Stomach smooth muscle (tissue), 2 donors: Measurements from ENCODE around the gene PSIP1.

Experiments
- H3K27ac ChIP-seq: one replicate; pipeline ENCODE4 v1.7.0; 2013; ENCODE audit warnings: mild to moderate bottlenecking, low read length, inconsistent platforms
- H3K27me3 ChIP-seq, 2 donors: one replicate each; pipeline ENCODE4 v1.7.0; 2013; ENCODE audit warnings: low read length in 2 of 2; ENCODE audit not compliant: insufficient read depth in 2 of 2, control insufficient read depth in 1 of 2
- H3K36me3 ChIP-seq, 2 donors: one replicate each; pipeline ENCODE4 v1.7.0; 2013; ENCODE audit warnings: low read length in 2 of 2; ENCODE audit not compliant: control insufficient read depth in 2 of 2, insufficient read depth in 2 of 2
- H3K4me1 ChIP-seq: one replicate; pipeline ENCODE4 v1.7.0; 2013; ENCODE audit warnings: low read length; ENCODE audit not compliant: control insufficient read depth, insufficient read depth
- H3K4me3 ChIP-seq, 2 donors: one replicate each; pipeline ENCODE4 v1.7.0; 2013; ENCODE audit warnings: low read length in 2 of 2
- H3K9ac ChIP-seq, 2 donors: one replicate each; pipeline ENCODE4 v1.7.0; 2013; ENCODE audit warnings: low read length in 2 of 2, mild to moderate bottlenecking in 1 of 2
- H3K9me3 ChIP-seq, 2 donors: one replicate each; pipeline ENCODE4 v1.7.0; 2013; ENCODE audit warnings: low read length in 2 of 2; ENCODE audit not compliant: control insufficient read depth in 2 of 2
- donor health status: healthy.
- donor health status: Pancreatic carcinoma.

PSIP1 gene

DNA sequence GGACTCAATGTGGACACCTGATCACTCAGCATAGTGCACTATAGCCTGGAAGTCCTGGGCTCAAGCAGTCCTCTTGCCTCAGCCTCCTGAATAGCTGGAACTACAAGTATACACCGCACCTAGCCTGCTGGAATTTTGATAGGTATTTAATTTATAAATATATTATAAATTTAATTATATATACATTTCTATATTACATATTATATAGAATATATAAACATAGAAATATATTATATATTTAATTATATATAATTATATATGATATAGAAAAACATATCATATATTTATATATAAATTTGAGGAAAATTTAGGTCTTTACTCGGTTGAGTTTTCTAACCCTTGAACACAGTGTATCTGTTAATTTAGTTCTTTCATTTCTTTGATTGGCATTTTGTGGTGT, 15.2 kb upstream of the PSIP1 start:
- H3K27ac ChIP-seq: no peak overlapping the region
- no peaks in the 10 kb centered on the region for H3K27me3 ChIP-seq
- no peaks in the 10 kb centered on the region for H3K36me3 ChIP-seq
- H3K9ac ChIP-seq: no peak overlapping the region
- H3K4me1 ChIP-seq: no peaks in the 10 kb centered on the region
- no peak overlapping the region for H3K4me3 ChIP-seq
- no peaks in the 10 kb centered on the region for H3K9me3 ChIP-seq

DNA sequence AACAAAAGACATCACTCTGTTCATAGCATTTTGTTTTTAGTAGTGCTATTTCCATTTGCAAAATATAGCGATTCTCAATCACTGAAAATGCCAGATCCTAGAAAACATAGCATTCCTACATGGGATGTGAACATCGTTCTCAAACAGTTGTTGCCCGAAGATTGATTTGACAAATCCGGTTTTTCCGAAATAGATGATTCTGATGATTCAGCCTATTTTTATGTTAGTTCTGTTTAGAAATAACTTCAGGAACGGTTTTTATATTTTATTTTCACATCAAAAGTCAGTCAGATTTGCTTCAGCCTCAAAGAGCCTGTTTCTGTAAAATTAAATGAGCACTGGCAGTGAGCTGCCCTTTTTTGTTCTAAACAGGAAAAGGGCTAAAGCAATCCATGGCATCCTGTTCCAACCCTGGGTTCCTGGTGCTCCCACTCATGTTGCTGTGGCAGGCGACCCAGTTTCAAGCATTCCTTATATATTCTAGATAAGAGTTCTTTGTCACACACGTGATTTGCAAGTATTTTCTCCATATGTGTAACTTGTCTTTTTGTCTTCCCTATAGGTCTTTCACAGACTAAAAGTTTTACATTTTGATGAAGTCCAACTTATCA, 14.2 kb upstream of the PSIP1 start:
- no peak overlapping the region for H3K4me3 ChIP-seq
- no peaks in the 10 kb centered on the region for H3K36me3 ChIP-seq
- no peaks in the 10 kb centered on the region for H3K27me3 ChIP-seq
- H3K4me1 ChIP-seq: no peaks in the 10 kb centered on the region
- H3K9me3 ChIP-seq: no peaks in the 10 kb centered on the region
- H3K27ac ChIP-seq: no peak overlapping the region
- H3K9ac ChIP-seq: no peak overlapping the region

DNA sequence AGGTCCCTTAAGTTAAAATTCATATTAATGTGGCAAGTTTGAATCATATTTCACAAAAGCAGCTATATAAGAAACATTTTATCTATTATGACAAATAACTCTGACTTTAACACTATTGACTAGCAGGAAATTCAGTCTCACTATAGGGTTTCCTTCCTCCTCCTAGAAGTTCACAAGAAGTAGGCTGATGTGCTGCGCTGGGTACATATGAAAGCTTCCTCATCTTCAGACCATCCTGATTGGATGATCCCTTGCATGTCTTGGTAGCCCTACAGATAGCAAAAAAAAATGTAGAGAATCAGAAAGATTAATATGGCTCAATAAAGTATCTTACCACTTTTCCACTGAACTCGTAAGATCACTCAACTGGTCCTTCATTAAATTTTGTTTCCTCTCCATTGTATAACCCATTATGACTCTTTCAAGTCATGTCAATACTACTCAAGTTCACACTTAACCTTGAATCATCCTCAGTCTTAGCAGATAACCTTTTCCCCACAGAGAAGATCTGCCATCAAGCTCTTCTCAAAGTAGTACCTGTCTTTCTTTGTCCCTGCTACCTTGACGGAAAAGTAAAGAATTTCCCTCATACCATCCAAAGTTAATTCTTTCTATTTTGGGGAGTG, 11.5 kb upstream of the PSIP1 start:
- Histone ChIP-seq H3K9ac (no peak overlapping the region), H3K9me3 (no peaks in the 10 kb centered on the region), H3K27me3 (no peaks in the 10 kb centered on the region), H3K4me3 (no peak overlapping the region), H3K4me1 (no peaks in the 10 kb centered on the region), H3K36me3 (no peaks in the 10 kb centered on the region), H3K27ac (no peak overlapping the region)

DNA sequence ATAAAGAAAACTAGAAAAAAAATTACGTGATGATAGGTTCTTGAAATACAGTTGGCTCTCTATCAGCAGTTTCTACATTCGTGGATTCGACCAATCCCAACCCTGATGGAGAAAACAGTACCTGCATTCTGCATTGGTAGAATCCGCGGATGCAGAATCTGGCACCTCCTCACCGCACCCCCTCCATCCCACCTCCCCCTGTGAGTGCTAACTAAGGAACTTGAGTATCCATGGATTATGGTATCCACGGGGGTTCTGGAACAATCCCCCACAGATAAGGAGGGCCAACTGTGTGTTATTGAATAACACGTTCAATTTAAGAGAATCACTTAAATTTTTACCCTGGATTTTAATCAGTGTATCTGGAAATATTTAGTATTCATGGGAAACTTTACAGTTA, 10.5 kb upstream of the PSIP1 start:
- Histone ChIP-seq H3K9ac (no peak overlapping the region), H3K27ac (no peak overlapping the region), H3K36me3 (no peaks in the 10 kb centered on the region), H3K9me3 (no peaks in the 10 kb centered on the region), H3K4me3 (no peak overlapping the region), H3K4me1 (no peaks in the 10 kb centered on the region), H3K27me3 (no peaks in the 10 kb centered on the region)

DNA sequence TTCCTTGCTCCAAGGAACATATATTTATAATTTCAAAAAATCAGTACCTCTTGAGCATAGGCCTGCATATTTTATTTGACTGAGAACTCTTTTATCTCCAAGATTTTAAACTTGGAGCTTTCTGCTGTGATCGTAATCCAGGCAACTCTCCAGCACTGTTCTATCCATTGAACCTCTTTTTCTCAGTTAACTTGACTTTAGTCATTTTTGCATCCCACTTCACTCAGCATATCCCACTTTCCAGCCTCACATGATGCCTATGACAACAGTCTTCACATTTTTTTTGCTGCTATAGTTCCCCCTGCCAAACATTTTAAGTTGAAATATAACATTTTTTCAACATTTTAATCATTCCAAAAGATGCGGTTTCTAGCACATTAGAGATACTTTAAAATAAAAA, 9.1 kb upstream of the PSIP1 start:
- no peak overlapping the region for H3K27ac ChIP-seq
- no peak overlapping the region for H3K4me3 ChIP-seq
- H3K9ac ChIP-seq: no peak overlapping the region
- no peaks in the 10 kb centered on the region for H3K4me1 ChIP-seq
- H3K27me3 ChIP-seq: no peaks in the 10 kb centered on the region
- H3K36me3 ChIP-seq: no peaks in the 10 kb centered on the region
- no peaks in the 10 kb centered on the region for H3K9me3 ChIP-seq

DNA sequence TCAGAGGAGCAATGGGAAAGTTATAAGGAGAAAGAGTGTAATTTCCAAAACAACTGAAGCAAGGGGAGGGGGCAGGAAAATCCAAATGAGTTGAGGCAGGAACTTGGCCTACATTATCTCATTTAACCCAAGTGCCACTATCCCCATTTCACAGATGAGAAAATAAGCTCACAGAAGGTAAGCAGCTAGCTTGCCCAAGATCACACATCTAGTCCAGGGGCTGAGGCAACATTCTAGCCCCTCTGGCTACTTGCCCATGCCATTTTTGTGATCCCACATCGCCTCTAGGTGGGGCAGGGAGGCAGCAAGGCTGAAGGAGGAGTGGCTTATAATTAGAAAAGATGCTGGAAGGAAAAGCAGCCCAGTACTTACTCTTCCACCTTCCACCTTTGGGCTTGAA, 2.6 kb upstream of the PSIP1 start:
- Histone ChIP-seq H3K9me3 (no peaks in the 10 kb centered on the region), H3K4me3 (no peak overlapping the region), H3K27ac (no peak overlapping the region), H3K9ac (no peak overlapping the region), H3K36me3 (no peaks in the 10 kb centered on the region), H3K27me3 (no peaks in the 10 kb centered on the region), H3K4me1 (no peaks in the 10 kb centered on the region)

DNA sequence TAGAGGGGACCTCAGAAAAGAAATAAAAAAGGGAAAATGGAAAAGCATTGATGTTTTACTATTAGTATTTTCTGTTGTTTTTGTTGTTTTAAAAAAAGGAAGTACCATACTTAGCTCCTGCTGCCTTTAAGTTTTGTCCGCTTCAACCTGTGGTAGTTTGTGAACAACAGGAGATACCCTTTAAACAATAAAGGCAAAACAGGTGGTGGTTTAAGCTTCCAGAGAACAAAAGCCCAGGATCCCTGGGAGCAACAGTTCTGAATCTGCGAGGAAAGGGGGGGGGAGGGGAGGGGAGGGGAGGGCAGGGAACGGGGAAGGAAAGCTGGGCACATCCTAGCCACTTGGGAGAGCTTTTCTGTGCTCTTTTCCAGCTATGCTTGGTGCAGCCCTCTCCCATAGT, 2.1 kb upstream of the PSIP1 start:
- Histone ChIP-seq H3K4me3 (no peak overlapping the region), H3K27me3 (no peaks in the 10 kb centered on the region), H3K9me3 (no peaks in the 10 kb centered on the region), H3K27ac (no peak overlapping the region), H3K9ac (no peak overlapping the region), H3K36me3 (no peaks in the 10 kb centered on the region), H3K4me1 (no peaks in the 10 kb centered on the region)

DNA sequence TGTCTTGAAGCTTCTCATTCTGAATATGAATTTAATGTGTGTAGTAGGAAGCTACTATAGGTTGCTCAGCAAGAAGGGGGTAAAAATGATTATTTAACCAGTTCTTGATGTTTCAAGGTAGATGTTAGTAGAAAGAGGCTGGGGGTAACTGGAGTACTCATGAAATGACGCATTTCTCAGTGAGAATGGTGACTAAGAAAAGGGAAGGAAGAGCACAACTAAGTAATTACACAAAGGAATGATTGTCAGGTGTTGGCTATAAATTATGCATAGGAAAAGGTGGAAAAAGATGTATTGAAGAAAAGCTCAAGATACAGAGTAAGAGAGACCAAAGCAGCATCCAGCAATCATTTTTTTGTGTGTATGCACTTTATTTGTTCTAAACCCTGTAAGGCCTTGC, 1.4 kb upstream of the PSIP1 start:
- H3K9me3 ChIP-seq: no peaks in the 10 kb centered on the region
- H3K9ac ChIP-seq: no peak overlapping the region
- no peaks in the 10 kb centered on the region for H3K4me1 ChIP-seq
- H3K4me3 ChIP-seq: no peak overlapping the region
- H3K27ac ChIP-seq: no peak overlapping the region
- H3K36me3 ChIP-seq: no peaks in the 10 kb centered on the region
- H3K27me3 ChIP-seq: no peaks in the 10 kb centered on the region

DNA sequence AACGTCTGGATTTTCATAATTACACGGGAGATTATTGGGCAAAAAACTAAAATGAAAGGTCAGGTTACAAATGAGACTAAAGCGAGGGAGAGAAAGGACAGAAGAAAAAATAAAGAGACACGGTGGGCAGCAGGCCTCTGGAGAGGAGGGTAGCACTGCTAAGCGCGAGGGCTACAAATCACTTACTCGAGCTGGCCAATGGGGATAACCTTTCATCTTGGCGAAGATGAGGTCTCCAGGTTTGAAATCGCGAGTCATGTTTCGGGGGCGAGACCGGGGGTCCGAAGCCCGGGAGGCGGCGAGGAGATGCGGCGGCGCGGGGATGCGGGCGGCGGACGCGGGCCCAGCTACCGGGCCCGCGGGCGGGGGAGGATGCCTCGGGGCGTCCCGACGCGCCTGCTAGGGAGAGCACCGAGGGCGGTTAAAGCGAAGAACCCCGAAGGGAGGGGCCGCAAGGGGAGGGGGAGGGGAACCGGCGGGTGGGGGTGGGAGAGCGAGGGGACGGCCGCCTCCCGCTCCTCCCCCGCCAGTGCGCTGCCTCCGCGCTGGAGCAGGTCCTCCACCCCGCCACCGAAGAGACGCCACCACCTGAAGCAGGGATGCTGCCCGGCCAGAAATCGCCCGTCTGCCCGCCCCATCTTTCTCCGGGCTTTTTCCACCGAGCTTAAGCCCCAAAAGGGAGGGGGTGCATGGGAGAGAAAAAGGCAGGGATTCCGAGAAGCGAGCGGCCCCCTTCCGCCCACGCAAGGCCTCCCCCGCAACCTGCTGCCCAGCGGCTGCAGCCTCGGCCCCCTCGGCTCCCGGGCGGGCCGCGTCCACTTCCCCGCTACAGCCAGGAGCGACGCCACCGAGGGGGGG, 610 bp downstream of the PSIP1 start:
- Histone ChIP-seq H3K4me3 (peak overlapping the region; percentile 83), H3K27ac (peak overlapping the region; percentile 91), H3K27me3 (no peaks in the 10 kb centered on the region), H3K4me1 (no peaks in the 10 kb centered on the region), H3K9me3 (no peaks in the 10 kb centered on the region), H3K36me3 (peaks cover 0 to 14% of the 10 kb centered on the region in 2 donors), H3K9ac (peak overlapping the region; percentile 76 to 88)

DNA sequence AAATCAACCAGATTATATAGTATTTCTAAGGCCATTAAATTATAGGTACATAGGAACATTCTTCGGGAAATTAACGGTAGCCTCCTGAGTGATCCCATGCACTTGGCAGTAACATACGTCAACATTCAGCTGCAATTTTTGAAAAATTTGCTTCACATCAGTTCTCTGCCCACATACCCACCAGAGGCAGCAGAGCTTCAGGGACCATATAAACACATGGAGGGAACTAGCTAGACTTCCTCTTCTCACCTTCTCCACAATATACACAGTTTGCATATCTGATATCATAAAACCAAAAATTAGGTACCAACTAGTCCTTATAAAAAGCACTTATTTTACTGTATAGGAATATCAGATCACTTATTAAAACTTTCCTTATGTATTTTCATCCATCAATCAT, 4.8 kb downstream of the PSIP1 start:
- no peaks in the 10 kb centered on the region for H3K27me3 ChIP-seq
- H3K4me1 ChIP-seq: no peaks in the 10 kb centered on the region
- no peak overlapping the region for H3K9ac ChIP-seq
- H3K4me3 ChIP-seq: no peak overlapping the region
- no peak overlapping the region for H3K27ac ChIP-seq
- peaks cover 0 to 24% of the 10 kb centered on the region in 2 donors for H3K36me3 ChIP-seq
- H3K9me3 ChIP-seq: no peaks in the 10 kb centered on the region

DNA sequence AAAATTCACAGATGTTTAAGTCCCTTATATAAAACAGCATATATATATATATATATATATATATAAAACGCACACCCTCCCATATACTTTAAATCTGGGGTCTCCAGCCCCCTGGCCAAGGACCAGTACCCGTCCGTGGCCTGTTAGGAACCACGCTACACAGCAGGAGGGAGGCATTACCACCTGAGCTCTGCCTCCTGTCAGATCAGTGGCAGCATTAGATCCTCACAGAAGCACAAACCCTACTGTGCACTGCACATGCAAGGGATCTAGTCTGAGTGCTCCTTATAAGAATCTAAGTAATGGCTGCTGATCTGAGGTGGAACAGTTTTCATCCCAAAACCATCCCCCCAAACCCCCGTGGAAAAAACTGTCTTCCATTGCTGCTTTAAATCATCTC, 9.0 kb downstream of the PSIP1 start:
- Histone ChIP-seq H3K27ac (no peak overlapping the region), H3K27me3 (no peaks in the 10 kb centered on the region), H3K4me3 (no peak overlapping the region), H3K9ac (no peak overlapping the region), H3K36me3 (peaks cover 0 to 22% of the 10 kb centered on the region in 2 donors), H3K9me3 (no peaks in the 10 kb centered on the region), H3K4me1 (no peaks in the 10 kb centered on the region)
